ENCODE measurements around the gene SAMD1. TPM values are rescaled to one million over a fixed set of nuclear protein-coding genes. Genes with fewer than 3 reads are reported as not detected.
A peak's percentile ranks its signal among the peaks of the same experiment; 100 is the strongest.

SAMD1 gene
- polyA plus RNA-seq (2011; rRNA removed), result 5.1 and 6.5 TPM in 2 replicates
- polyA minus RNA-seq (2011; rRNA and poly(A)+ RNA removed), result 5.6 and 6.4 TPM in 2 replicates

DNA sequence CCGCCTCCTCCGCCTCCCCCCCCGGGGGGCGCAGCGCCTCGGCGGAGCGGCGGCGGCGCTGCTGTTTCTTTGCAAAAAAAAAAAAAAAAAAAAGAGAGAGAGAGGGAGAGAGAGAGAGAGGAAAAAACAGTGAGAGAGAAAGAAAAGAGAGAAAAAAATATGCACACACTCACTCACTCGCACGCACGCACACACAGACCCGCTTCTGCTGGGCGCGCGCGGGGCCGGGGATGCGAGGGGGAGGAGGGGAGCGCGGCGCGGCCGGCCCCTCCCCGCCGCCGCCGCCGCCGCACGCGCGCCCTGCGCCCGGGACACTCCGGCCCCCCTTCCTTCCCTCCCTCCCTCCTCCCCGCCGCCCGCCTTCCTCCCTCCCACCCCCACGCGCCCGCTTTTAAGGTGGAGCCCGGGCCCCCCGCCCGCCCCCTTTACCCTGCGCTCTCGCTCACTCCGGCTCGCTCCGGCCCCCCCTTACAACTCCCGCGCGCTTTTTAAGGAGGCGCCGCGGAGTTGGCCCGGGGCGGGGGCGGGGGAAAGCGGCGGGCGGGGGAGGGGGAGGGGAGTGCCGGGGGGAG lies at the start of gene SAMD1:
Gene SAMD1, minus strand, starts transcription at position 243 of the 572 bp plus-strand sequence.
- Histone ChIP-seq H3K27me3 (ENCODE audit: control insufficient read depth, insufficient read depth, low read length) (no peaks in the 10 kb centered on the region), H3K4me3 (ENCODE audit: low read depth, low read length) (peak within 1 kb of the TSS; percentile 77), H3K27ac (ENCODE audit: low read depth, low read length) (peak within 1 kb of the TSS; percentile 47), H3K9me3 (ENCODE audit: control insufficient read depth, insufficient read depth, low read length) (peaks cover 12% of the 10 kb centered on the region; the same call in 1 of the 2 replicates)
- peak; percentile 68 for DNase-seq (ENCODE audit: low read depth, low spot score)
- CTCF ChIA-PET, result interaction anchor here (0.6 kb wide), 1 partner anchor 41 kb away, joined by 3 read pairs; no protein-coding TSS in a partner anchor
- TF ChIP-seq, protein P1, sequence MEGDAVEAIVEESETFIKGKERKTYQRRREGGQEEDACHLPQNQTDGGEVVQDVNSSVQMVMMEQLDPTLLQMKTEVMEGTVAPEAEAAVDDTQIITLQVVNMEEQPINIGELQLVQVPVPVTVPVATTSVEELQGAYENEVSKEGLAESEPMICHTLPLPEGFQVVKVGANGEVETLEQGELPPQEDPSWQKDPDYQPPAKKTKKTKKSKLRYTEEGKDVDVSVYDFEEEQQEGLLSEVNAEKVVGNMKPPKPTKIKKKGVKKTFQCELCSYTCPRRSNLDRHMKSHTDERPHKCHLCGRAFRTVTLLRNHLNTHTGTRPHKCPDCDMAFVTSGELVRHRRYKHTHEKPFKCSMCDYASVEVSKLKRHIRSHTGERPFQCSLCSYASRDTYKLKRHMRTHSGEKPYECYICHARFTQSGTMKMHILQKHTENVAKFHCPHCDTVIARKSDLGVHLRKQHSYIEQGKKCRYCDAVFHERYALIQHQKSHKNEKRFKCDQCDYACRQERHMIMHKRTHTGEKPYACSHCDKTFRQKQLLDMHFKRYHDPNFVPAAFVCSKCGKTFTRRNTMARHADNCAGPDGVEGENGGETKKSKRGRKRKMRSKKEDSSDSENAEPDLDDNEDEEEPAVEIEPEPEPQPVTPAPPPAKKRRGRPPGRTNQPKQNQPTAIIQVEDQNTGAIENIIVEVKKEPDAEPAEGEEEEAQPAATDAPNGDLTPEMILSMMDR (IDR thresholded peaks at IDR 0.05; ENCODE audit: low read depth, low read length), result no peak
- POLR2A ChIA-PET, result no interaction called here

DNA sequence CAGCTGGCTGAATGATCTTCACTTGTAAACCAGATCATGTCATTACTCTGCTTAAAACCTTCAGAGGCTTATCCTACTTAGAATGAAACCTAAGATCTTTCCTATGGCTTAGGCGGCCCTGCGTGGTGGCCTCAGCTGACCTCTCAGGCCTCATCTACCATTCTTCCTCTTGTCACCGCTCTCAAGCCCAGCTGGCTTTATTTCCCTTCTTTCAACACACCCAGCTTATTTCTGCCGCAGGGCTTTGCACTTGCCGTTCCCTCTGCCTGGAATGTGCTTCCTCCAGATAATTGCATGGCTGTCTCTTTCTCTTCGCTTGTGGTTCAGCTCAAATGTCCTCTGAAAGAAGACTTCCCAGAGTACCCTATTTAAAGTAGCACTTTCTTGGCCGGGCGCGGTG lies 49.4 kb upstream of the SAMD1 start:
- CTCF ChIA-PET, result interaction anchor here (1.0 to 2.5 kb wide), 2 partner anchors 16 to 209 kb away, joined by 3 to 12 read pairs; no protein-coding TSS in a partner anchor

DNA sequence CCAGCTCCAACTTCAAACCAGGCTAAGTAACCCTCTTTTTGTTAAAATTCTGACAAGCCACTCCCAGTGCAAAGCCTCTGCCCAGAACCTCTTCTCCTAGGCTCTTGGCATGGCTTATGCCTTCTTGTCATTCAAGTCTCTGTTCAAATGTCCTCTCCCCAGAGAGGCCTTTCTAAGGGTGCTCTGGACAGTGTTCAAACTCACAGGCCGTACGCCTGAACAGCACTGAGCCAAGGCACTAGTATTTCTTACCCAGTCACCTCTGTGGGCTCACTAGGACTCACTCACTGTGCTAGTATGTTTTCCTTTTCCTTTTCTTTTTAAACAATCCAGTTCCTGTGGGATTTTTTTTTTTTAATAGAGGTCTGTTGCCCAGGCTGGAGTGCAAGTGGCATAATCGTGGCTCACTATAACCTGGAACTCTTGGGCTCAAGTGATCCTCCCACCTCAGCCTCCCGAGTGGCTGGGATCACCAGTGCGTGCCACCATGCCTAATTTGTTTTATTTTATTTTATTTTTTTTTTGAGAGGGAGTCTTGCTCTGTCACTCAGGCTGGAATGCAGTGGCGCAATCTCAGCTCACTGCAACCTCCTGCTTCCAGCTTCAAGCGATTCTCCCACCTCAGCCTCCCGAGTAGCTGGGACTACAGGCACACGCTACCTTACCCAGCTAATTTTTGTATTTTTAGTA lies 48.2 kb upstream of the SAMD1 start:
- no peak for DNase-seq (ENCODE audit: low read depth, low spot score)
- H3K27me3 ChIP-seq (ENCODE audit: control insufficient read depth, insufficient read depth, low read length), result no peaks in the 10 kb centered on the region
- H3K9me3 ChIP-seq (ENCODE audit: control insufficient read depth, insufficient read depth, low read length), result no peaks in the 10 kb centered on the region; the same call in 1 of the 2 replicates
- H3K4me3 ChIP-seq (ENCODE audit: low read depth, low read length), result no peak overlapping the region
- TF ChIP-seq, protein P1 (IDR thresholded peaks at IDR 0.05; ENCODE audit: low read depth, low read length), result no peak
- CTCF ChIA-PET, result interaction anchor here (0.6 to 2.7 kb wide), 5 partner anchors 9 to 326 kb away, joined by 3 to 41 read pairs (median 5); no protein-coding TSS in a partner anchor
- peak overlapping the region; percentile 77 for H3K27ac ChIP-seq (ENCODE audit: low read depth, low read length)
- POLR2A ChIA-PET, result no interaction called here

More for the DNA sequence above, 49.4 kb upstream of the SAMD1 start:
- no peak for DNase-seq (ENCODE audit: low read depth, low spot score)
- H3K27me3 ChIP-seq (ENCODE audit: control insufficient read depth, insufficient read depth, low read length), result no peaks in the 10 kb centered on the region
- H3K27ac ChIP-seq (ENCODE audit: low read depth, low read length), result no peak overlapping the region
- no peaks in the 10 kb centered on the region; the same call in 1 of the 2 replicates for H3K9me3 ChIP-seq (ENCODE audit: control insufficient read depth, insufficient read depth, low read length)
- POLR2A ChIA-PET, result no interaction called here
- H3K4me3 ChIP-seq (ENCODE audit: low read depth, low read length), result no peak overlapping the region
- TF ChIP-seq, protein P1 (IDR thresholded peaks at IDR 0.05; ENCODE audit: low read depth, low read length), result no peak

DNA sequence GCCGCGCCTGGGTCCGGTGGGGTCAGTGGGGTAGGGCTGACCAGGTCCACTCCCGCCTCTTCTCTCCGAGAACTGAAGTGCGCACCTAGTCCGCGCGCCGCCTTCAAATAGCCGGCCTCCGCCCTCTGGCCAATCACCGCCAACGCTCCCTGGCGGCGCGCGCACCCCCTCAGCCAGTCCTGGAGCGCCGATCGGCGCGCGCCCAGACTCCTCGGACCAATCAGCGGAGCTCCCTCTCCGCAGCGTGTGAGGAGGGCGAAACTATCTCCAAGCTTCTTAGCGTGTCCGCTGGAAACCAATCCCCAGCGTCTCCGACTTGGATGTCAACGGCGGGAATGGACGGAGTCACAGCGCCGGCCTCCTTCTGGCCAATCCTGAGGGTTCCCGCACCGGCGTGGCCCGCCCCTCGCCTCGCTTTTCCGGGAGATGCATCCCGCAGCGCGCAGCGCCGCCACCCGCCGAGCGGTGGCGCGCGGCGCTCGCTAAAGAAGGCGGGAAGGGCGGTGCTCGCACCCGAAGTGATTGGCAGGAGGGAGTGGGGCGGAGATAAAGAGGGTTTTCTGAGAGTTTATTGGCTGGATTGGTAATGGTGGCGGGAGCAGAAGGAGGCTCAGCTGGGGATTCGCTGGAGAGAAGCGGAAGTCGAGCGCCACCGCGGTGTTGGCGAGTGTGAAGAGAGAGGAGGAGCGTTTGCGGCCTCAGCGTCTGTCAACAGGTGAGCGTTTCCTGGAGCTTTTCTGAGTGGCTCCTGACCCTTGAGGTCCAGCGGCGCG lies 46.1 kb upstream of the SAMD1 start, which contains the start of gene ASF1B:
Gene ASF1B, minus strand, starts transcription at position 81 of the 773 bp plus-strand sequence. CDS start 133 bp downstream, outside the sequence.
- peak; percentile 100 for DNase-seq (ENCODE audit: low read depth, low spot score)
- ChIA-PET CTCF (interaction anchor here (0.5 to 2.7 kb wide), 59 partner anchors 9 to 423 kb away, joined by 3 to 41 read pairs (median 5); partner anchors contain the start of genes ADGRE5, DDX39A, PKN1 and PTGER1), POLR2A (interaction anchor here (0.6 to 1.8 kb wide), 18 partner anchors 8 to 395 kb away, joined by 3 to 6 read pairs (median 3); partner anchors contain the start of genes ADGRE5, DDX39A, DNAJB1 and PRKACA)
- Histone ChIP-seq H3K27me3 (ENCODE audit: control insufficient read depth, insufficient read depth, low read length) (no peaks in the 10 kb centered on the region), H3K9me3 (ENCODE audit: control insufficient read depth, insufficient read depth, low read length) (no peaks in the 10 kb centered on the region; the same call in 1 of the 2 replicates), H3K27ac (ENCODE audit: low read depth, low read length) (peak within 1 kb of the TSS; percentile 87), H3K4me3 (ENCODE audit: low read depth, low read length) (peak within 1 kb of the TSS; percentile 79)
- TF ChIP-seq, protein P1 (IDR thresholded peaks at IDR 0.05; ENCODE audit: low read depth, low read length), result peak; percentile 73
